Measurements from ENCODE around the gene FTCD. TPM values are rescaled to one million over a fixed set of nuclear protein-coding genes. Genes with fewer than 3 reads are reported as not detected.
A peak's percentile ranks its signal among the peaks of the same experiment; 100 is the strongest.

The FTCD gene
- total and polyA plus RNA-seq, 9 of the 15 experiments (the other 6 are each of a cell fraction or from before 2014, with no cell fraction given): 0.11 to 1.6 (median 0.67) TPM; not detected in 5

DNA sequence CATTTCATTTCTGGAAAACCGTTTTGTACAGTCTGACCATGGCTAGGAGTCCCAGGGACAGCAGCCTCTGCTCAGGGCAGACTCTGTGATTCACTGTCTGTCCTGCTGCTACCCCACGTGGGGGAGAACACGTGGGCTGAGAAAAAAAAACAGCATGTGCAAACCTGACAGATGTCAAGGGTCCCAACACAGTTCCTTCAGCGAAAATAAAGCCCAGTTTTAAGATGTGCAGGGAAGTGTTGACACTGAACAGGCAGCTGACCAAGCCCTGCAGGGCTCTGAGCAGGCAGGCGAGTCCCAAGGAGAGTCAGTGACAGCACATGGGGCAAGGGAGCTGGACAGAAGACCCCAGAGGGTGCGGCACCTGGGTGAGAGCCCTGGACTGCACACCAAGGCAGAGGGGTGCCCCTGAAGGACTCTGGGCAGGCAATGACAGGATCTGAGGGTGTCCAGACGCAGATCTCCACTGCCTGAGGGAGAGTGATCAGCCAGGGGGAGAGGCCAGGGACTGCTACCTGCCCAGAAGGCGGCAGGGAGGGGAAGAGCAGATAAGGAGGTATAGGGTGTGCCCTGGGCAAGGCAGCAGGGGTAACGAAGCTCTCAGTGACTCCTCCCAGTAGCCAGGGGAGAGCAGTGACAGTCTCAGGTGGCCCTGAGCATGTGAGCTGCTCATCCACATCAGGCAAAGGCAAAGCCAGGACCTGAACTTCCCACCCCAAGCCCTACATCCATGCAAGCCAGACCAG is 34.0 kb upstream of the FTCD start:
- peak overlapping the region; percentile 80 for H3K27ac ChIP-seq (ENCODE audit: extremely low read depth, low read depth, low read length)
- peaks cover 41 to 65% of the 10 kb centered on the region in 2 experiments for H3K4me1 ChIP-seq (replicated peaks in 1 of 2; ENCODE audit: control insufficient read depth in 2 of 2, insufficient read depth in 2 of 2, low read length in 2 of 2)
- no peaks in the 10 kb centered on the region for H3K9me1 ChIP-seq (ENCODE audit: control insufficient read depth, insufficient read depth, low read length)
- no peak overlapping the region for H3K4me3 ChIP-seq
- no peak overlapping the region for H2AFZ ChIP-seq (ENCODE audit: low read depth, low read length)
- BruUV-seq (replicated peaks): no TSS peak
- WGBS (ENCODE audit: insufficient coverage, low coverage, missing lambda C conversion rate): 39% methylated on average over 9 of the region's 9 CpGs
- H3K79me2 ChIP-seq (ENCODE audit: control insufficient read depth, insufficient read depth, low read length): no peaks in the 10 kb centered on the region
- POLR2A ChIA-PET: interaction anchor here (0.6 to 1.0 kb wide), 2 partner anchors 33 to 196 kb away, joined by 3 read pairs; no protein-coding TSS in a partner anchor
- in situ Hi-C loops (cut with MboI): no loop called here
- peak overlapping the region; percentile 59 to 83; a peak in 3 of 4 replicates for H3K9ac ChIP-seq (ENCODE audit: insufficient read depth in 1 of 2, low read depth in 2 of 2, low read length in 2 of 2)
- DNase-seq (ENCODE audit: extremely low read depth in 1 of 4, low spot score in 3 of 4) (peak in 3 of 4 experiments; percentile 58 to 63 (median 61)), FAIRE-seq (no peak), ATAC-seq (peak; percentile 14)
- H3K27me3 ChIP-seq (ENCODE audit: control insufficient read depth in 2 of 2, insufficient read depth in 2 of 2, low read length in 2 of 2): no peaks in the 10 kb centered on the region
- CTCF ChIA-PET (ENCODE audit: low intra/inter-chr PET ratio): no interaction called here
- H3K36me3 ChIP-seq (ENCODE audit: control insufficient read depth, insufficient read depth, low read length): peaks cover 66% of the 10 kb centered on the region; the same call in 2 of the 3 replicates
- intact Hi-C loops (cut with micrococcal nuclease): loop anchor here (2.0 to 5.0 kb wide), 2 partner anchors 37 to 38 kb away; partner anchors contain the start of gene LSS
- H3K9me3 ChIP-seq (replicated peaks; ENCODE audit: control insufficient read depth, insufficient read depth, low read depth, low read length): no peaks in the 10 kb centered on the region
- H3K4me2 ChIP-seq (ENCODE audit: insufficient read depth, low read length): peak overlapping the region; percentile 73
- H4K20me1 ChIP-seq (replicated peaks; ENCODE audit: control insufficient read depth, insufficient read depth, low read length): no peaks in the 10 kb centered on the region
- TF ChIP-seq, protein P1, sequence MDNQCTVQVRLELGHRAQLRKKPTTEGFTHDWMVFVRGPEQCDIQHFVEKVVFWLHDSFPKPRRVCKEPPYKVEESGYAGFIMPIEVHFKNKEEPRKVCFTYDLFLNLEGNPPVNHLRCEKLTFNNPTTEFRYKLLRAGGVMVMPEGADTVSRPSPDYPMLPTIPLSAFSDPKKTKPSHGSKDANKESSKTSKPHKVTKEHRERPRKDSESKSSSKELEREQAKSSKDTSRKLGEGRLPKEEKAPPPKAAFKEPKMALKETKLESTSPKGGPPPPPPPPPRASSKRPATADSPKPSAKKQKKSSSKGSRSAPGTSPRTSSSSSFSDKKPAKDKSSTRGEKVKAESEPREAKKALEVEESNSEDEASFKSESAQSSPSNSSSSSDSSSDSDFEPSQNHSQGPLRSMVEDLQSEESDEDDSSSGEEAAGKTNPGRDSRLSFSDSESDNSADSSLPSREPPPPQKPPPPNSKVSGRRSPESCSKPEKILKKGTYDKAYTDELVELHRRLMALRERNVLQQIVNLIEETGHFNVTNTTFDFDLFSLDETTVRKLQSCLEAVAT (IDR thresholded peaks at IDR 0.05): no peak
- TF ChIP-seq USF1 (CRISPR knock-in tag; IDR thresholded peaks at IDR 0.05) (peak; percentile 84), ZBTB7A (IDR thresholded peaks at IDR 0.05; ENCODE audit: borderline replicate concordance, control insufficient read depth, low read depth, low read length) (peak; percentile 14; the same call in 1 of the 2 replicates), MGA (IDR thresholded peaks at IDR 0.05) (peak; percentile 38), SP1 (CRISPR knock-in tag; IDR thresholded peaks at IDR 0.05) (peak; percentile 54; the same call in 1 of the 2 replicates), ATF1 (CRISPR knock-in tag; IDR thresholded peaks at IDR 0.05) (no peak), ATF1 (tag; IDR thresholded peaks at IDR 0.05) (0 out of 2 replicates have a peak, but pooled peaks have one; percentile 0)
